ENCODE data around the gene GPR15.

- no peak for TF ChIP-seq CTCF (IDR thresholded peaks at IDR 0.05)
- no peak for TF ChIP-seq ZFX (IDR thresholded peaks at IDR 0.05; ENCODE audit: borderline replicate concordance)
Measured at GRCh38 chr3:98581474-98581873, 49.7 kb downstream of the GPR15 start.

Measured in 22Rv1 (cell line).